Glutamatergic neuron (in vitro differentiated cells): ENCODE measurements around the gene CERS6. TPM values are rescaled to one million over a fixed set of nuclear protein-coding genes. Genes with fewer than 3 reads are reported as not detected.

Experiments used
- DNase-seq: peaks from one replicate; pipeline ENCODE4 v3.0.0; 2022
- H3K27ac Mint-ChIP-seq: one replicate; pipeline ENCODE4 v1.8.0; 2020; ENCODE audit warnings: mild to moderate bottlenecking, mixed read lengths, inconsistent platforms; ENCODE audit not compliant: unreplicated experiment
- H3K27me3 Mint-ChIP-seq: one replicate; pipeline ENCODE4 v1.8.0; 2020; ENCODE audit warnings: mild to moderate bottlenecking, moderate library complexity, mixed read lengths, inconsistent platforms; ENCODE audit not compliant: unreplicated experiment
- H3K36me3 Mint-ChIP-seq: one replicate; pipeline ENCODE4 v1.8.0; 2020; ENCODE audit warnings: mild to moderate bottlenecking, mixed read lengths, inconsistent platforms; ENCODE audit not compliant: unreplicated experiment
- H3K4me1 Mint-ChIP-seq: one replicate; pipeline ENCODE4 v1.8.0; 2020; ENCODE audit warnings: mild to moderate bottlenecking, low read depth, mixed read lengths, inconsistent platforms; ENCODE audit not compliant: unreplicated experiment
- H3K4me3 Mint-ChIP-seq: one replicate; pipeline ENCODE4 v1.8.0; 2020; ENCODE audit warnings: mild to moderate bottlenecking, mixed read lengths, inconsistent platforms; ENCODE audit not compliant: unreplicated experiment
- H3K9me3 Mint-ChIP-seq: one replicate; pipeline ENCODE4 v1.8.0; 2020; ENCODE audit warnings: mild to moderate bottlenecking, moderate library complexity, mixed read lengths, inconsistent platforms; ENCODE audit not compliant: unreplicated experiment
- total RNA-seq: library from RNA; stranded (reverse); fragmentation: NEBNext Ultra II Directional; extraction: Animal tissue kit (Norgen Biotek cat#: 25700); gene quantifications from one replicate; pipeline ENCODE4 v1.2.1, GENCODE V29; 2021; ENCODE audit not compliant: unreplicated experiment
- TF ChIP-seq, protein P1 (sequence below): fragments of 200-600 bp; sonication (generic); IDR thresholded peaks from one replicate; pipeline ENCODE4 v1.5.0; 2021; ENCODE audit not compliant: partially characterized antibody, unreplicated experiment

The CERS6 gene
- total RNA-seq, 1 donor from 2014 or later: 143 TPM

DNA sequence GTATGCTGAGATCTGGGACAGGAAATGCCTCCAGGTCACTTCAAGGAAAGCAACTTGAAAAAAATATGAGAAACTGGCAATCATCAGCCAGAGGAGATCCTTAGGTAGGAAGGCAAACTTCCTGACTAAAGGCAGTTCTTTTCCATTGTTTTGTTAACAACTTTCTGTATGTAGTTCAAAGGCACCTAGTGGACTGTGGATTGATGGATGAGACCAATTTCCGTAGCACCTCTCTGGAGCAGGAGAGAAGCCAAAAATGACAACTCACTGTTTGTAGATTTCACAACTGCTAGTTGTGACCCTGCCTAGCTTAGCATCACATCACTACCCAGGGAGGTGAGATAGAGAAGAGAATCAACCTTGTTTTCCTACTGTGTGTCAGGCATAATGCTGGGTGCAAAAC lies 324.6 kb downstream of the CERS6 start:
- Mint-ChIP-seq H3K27me3 (peaks cover 6% of the 10 kb centered on the region), H3K36me3 (no peaks in the 10 kb centered on the region), H3K9me3 (peaks cover 2% of the 10 kb centered on the region), H3K4me1 (no peaks in the 10 kb centered on the region), H3K4me3 (no peak overlapping the region), H3K27ac (no peak overlapping the region)
- DNase-seq: no peak
- TF ChIP-seq, protein P1, sequence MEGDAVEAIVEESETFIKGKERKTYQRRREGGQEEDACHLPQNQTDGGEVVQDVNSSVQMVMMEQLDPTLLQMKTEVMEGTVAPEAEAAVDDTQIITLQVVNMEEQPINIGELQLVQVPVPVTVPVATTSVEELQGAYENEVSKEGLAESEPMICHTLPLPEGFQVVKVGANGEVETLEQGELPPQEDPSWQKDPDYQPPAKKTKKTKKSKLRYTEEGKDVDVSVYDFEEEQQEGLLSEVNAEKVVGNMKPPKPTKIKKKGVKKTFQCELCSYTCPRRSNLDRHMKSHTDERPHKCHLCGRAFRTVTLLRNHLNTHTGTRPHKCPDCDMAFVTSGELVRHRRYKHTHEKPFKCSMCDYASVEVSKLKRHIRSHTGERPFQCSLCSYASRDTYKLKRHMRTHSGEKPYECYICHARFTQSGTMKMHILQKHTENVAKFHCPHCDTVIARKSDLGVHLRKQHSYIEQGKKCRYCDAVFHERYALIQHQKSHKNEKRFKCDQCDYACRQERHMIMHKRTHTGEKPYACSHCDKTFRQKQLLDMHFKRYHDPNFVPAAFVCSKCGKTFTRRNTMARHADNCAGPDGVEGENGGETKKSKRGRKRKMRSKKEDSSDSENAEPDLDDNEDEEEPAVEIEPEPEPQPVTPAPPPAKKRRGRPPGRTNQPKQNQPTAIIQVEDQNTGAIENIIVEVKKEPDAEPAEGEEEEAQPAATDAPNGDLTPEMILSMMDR: no peak

DNA sequence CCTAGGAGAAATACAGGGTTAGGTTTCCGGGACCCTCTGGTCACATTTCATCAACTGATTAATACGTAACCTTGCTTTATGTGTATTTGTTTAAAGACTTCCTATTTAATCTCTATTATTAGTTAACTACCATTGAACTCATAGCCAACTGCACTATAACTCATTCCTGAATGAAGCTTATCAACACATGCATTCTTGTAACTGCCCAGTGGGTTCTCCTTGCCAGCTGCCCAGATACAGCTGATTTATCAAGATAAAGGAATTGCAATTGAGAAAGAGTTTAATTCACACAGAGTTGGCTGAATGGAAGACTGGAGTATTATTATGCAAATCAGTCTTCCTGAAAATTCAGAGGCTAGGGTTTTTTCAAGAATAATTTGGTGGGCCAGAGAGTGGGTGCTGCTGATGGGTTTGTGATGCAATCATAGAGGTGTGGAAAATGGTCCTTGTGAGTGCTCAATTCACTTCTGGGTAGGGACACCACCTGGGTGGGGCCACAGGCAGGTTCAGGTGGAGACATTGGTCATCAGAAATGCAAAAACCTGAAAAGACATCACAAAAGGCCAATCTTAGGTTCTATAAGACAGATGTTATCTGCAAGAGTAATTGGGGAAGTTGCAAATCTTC lies 325.2 kb downstream of the CERS6 start:
- Mint-ChIP-seq H3K36me3 (no peaks in the 10 kb centered on the region), H3K4me1 (no peaks in the 10 kb centered on the region), H3K9me3 (peaks cover 2% of the 10 kb centered on the region), H3K4me3 (no peak overlapping the region), H3K27ac (no peak overlapping the region), H3K27me3 (peaks cover 4% of the 10 kb centered on the region)
- TF ChIP-seq, protein P1: no peak
- no peak for DNase-seq

DNA sequence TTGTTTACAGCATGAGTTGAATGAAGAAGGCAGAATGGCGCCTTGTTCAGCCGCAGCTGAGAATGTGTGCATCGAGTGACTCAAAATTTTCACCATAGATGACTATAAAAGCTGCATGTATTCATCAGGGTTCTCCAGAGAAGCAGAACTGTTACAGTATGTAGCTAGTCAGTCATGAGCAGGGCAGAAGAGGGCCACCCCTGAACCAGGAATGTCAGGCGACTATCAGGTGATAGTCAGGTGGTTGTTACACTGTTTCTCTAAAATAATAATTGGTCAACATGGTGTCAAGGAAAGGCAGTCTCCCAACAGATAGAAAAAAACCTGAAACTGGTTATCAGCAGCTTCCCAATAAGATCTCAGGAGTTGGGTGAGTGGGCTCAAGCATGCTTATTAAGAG lies 326.2 kb downstream of the CERS6 start:
- H3K4me3 Mint-ChIP-seq: no peak overlapping the region
- no peaks in the 10 kb centered on the region for H3K36me3 Mint-ChIP-seq
- DNase-seq: no peak
- TF ChIP-seq, protein P1: no peak
- H3K27ac Mint-ChIP-seq: no peak overlapping the region
- peaks cover 9% of the 10 kb centered on the region for H3K27me3 Mint-ChIP-seq
- H3K9me3 Mint-ChIP-seq: peaks cover 2% of the 10 kb centered on the region
- H3K4me1 Mint-ChIP-seq: no peaks in the 10 kb centered on the region

DNA sequence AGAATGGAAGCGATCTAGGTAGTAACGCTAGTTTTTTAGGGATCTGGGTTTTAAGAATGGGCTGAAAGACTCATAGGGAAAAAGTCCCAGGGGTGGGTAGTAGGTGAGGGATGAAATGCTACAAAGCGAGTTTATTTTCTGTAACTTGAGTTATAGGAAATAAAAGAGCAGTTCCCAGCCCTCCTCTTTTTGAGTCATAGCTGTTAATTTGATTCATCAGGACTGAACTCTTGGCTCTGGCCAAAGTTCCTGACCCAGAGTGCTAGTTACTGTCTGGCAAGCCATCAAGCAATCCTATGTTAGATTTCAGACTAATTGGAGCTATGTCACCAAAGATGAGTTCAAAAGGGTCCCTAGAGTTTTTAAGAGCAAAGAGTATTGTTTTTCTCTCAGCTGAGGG lies 328.9 kb downstream of the CERS6 start:
- H3K27me3 Mint-ChIP-seq: peaks cover 6% of the 10 kb centered on the region
- H3K36me3 Mint-ChIP-seq: peaks cover 3% of the 10 kb centered on the region
- no peak for DNase-seq
- H3K27ac Mint-ChIP-seq: no peak overlapping the region
- TF ChIP-seq, protein P1: no peak
- no peaks in the 10 kb centered on the region for H3K4me1 Mint-ChIP-seq
- H3K4me3 Mint-ChIP-seq: no peak overlapping the region
- peaks cover 3% of the 10 kb centered on the region for H3K9me3 Mint-ChIP-seq

DNA sequence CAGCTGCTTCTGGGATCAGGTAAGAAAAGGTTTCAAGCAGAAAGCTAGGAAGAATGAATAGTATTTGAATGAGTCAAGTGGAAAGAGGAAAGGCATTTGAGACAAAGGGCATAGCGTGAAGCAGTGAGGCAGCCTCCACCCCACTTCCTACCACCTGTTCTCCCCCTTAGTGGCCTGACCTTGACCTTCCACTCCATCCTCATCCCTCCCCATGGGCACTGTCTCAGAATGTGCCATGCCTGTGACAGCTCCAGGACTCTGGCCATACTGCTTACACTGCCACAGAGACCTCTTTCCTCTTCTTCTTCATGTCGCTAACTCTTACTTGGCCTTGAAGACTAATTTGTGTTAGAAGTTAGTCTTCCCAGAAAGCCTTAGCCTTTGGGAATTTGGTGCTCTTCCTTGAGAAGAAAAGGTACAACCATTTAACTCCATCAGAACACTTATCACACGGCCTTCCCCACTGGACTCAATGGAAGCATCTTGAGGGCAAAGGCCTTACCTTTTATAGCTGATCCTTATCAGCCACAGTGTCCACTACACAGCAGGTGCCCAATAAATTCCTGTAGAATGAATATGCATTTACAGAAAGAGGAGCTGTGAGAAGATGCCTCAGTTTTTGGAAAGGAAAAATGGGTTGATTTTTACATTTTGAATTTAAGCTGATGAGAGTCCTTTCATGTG lies 331.2 kb downstream of the CERS6 start:
- peaks cover 6% of the 10 kb centered on the region for H3K27me3 Mint-ChIP-seq
- TF ChIP-seq, protein P1: no peak
- no peak overlapping the region for H3K4me3 Mint-ChIP-seq
- H3K9me3 Mint-ChIP-seq: peaks cover 3% of the 10 kb centered on the region
- no peaks in the 10 kb centered on the region for H3K4me1 Mint-ChIP-seq
- peaks cover 3% of the 10 kb centered on the region for H3K36me3 Mint-ChIP-seq
- no peak for DNase-seq
- H3K27ac Mint-ChIP-seq: no peak overlapping the region
